ENCODE measurements around the gene PLXNA2. TPM values are rescaled to one million over a fixed set of nuclear protein-coding genes. Genes with fewer than 3 reads are reported as not detected.

The PLXNA2 gene
- total RNA-seq, 1 donor from 2014 or later: 9.0 TPM

DNA sequence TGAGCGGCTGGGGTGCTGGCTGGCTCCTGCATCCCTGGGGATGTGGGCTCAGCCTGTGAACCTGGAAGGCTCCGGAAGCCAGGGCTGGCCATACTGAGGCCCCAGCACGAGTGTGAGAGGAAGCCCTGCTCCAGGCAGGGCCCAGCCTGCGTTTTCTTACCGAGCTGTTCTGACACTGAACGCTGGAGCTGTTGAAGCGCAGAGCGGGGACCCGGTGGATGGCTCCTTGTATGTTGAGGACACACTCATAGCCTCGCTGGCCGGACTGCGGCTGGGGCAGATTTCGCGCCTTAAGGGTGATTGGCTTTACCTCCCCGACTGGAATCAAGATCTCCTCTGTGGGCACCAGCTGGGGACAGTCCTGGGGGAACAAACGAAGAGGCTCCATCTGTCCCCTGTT, 160.0 kb downstream of the PLXNA2 start:
- FAIRE-seq (no peak), DNase-seq (ENCODE audit: low read depth) (no peak)
- TF ChIP-seq, protein P1, sequence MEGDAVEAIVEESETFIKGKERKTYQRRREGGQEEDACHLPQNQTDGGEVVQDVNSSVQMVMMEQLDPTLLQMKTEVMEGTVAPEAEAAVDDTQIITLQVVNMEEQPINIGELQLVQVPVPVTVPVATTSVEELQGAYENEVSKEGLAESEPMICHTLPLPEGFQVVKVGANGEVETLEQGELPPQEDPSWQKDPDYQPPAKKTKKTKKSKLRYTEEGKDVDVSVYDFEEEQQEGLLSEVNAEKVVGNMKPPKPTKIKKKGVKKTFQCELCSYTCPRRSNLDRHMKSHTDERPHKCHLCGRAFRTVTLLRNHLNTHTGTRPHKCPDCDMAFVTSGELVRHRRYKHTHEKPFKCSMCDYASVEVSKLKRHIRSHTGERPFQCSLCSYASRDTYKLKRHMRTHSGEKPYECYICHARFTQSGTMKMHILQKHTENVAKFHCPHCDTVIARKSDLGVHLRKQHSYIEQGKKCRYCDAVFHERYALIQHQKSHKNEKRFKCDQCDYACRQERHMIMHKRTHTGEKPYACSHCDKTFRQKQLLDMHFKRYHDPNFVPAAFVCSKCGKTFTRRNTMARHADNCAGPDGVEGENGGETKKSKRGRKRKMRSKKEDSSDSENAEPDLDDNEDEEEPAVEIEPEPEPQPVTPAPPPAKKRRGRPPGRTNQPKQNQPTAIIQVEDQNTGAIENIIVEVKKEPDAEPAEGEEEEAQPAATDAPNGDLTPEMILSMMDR (IDR thresholded peaks at IDR 0.05; ENCODE audit: insufficient read depth, low read length, severe bottlenecking): no peak
- peaks cover 22% of the 10 kb centered on the region for H3K36me3 ChIP-seq (ENCODE audit: control insufficient read depth, insufficient read depth, low read length)
- no peak overlapping the region for H3K4me3 ChIP-seq (ENCODE audit: low read depth, low read length)
- no peaks in the 10 kb centered on the region for H3K27me3 ChIP-seq (ENCODE audit: control insufficient read depth, insufficient read depth, low read length)

DNA sequence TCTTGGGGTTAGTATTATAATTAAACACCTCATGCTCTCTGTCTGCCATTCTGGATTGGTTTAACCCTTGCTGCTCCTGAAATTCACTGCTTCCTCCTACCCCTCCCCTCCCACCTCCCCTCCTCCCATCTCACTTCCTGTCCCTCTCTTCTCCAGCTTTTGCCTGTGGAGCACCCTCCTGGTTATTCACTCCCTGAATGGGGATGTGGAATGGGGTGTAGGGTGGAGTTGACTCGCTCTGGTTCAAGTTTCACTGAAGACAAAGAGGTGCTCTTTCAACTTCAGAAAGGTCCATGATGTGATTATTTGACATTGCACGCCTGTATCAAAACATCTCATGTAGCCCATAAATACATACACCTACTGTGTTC, 160.5 kb downstream of the PLXNA2 start:
- Histone ChIP-seq H3K4me3 (ENCODE audit: low read depth, low read length) (no peak overlapping the region), H3K27me3 (ENCODE audit: control insufficient read depth, insufficient read depth, low read length) (no peaks in the 10 kb centered on the region), H3K36me3 (ENCODE audit: control insufficient read depth, insufficient read depth, low read length) (peaks cover 26% of the 10 kb centered on the region)
- no peak for DNase-seq (ENCODE audit: low read depth)
- no peak for FAIRE-seq
- TF ChIP-seq, protein P1 (IDR thresholded peaks at IDR 0.05; ENCODE audit: insufficient read depth, low read length, severe bottlenecking): no peak

DNA sequence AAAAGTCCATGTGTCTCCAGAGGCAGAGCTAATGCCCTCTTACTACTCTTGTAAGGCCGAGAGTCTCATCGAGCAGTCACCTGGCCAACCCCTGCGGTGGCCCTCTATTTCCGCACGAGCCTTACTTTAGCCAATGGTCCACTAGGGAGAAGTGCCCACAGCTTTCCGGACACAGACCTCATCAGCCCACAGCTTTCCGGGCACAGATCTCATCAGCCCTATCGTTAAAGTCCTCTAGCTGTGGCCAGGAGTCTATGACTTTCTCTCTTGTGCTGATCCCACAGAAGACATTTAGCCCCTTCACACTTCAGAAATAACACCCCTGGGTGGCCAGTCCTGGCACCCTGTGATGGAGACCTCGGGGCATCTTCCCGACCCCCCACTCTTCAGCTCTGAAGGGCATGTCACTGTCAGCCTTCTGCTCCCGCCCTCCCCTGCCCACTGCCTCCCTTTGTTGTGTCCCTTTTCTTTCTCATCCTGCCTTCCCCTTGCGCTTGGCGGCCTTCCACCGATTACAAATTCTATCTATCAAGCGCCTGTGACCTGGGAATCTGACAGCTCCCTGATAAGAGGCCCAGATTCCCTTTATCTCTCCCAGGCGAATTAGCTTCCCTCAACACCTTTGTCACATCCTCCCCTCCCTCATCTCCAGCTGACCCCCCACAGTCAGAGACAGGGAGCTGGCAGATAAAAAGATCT, 161.0 kb downstream of the PLXNA2 start:
- DNase-seq (ENCODE audit: low read depth) (no peak), FAIRE-seq (no peak)
- peaks cover 28% of the 10 kb centered on the region for H3K36me3 ChIP-seq (ENCODE audit: control insufficient read depth, insufficient read depth, low read length)
- no peaks in the 10 kb centered on the region for H3K27me3 ChIP-seq (ENCODE audit: control insufficient read depth, insufficient read depth, low read length)
- TF ChIP-seq, protein P1 (IDR thresholded peaks at IDR 0.05; ENCODE audit: insufficient read depth, low read length, severe bottlenecking): no peak
- no peak overlapping the region for H3K4me3 ChIP-seq (ENCODE audit: low read depth, low read length)

DNA sequence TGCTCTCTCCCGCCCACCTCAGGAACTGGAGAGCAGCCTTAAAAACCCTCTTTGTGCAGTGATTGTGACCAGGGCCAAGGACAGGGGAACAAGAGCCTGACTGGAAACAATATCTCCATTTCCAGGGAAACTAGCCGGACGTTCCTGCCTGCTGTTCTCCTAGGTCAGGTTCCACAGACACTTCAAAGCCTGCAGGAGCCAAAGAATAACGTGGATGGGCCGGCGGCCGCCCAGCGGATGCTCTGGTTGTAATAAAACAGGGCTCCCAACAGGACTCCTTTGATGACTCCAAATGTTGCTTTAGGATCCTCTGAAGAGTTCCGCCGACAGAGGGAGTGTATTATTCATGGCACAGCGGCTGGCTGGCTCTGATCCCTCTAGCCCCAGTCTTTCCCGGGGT, 162.2 kb downstream of the PLXNA2 start:
- Histone ChIP-seq H3K36me3 (ENCODE audit: control insufficient read depth, insufficient read depth, low read length) (peaks cover 29% of the 10 kb centered on the region), H3K4me3 (ENCODE audit: low read depth, low read length) (no peak overlapping the region), H3K27me3 (ENCODE audit: control insufficient read depth, insufficient read depth, low read length) (no peaks in the 10 kb centered on the region)
- FAIRE-seq (no peak), DNase-seq (ENCODE audit: low read depth) (no peak)
- TF ChIP-seq, protein P1 (IDR thresholded peaks at IDR 0.05; ENCODE audit: insufficient read depth, low read length, severe bottlenecking): no peak

DNA sequence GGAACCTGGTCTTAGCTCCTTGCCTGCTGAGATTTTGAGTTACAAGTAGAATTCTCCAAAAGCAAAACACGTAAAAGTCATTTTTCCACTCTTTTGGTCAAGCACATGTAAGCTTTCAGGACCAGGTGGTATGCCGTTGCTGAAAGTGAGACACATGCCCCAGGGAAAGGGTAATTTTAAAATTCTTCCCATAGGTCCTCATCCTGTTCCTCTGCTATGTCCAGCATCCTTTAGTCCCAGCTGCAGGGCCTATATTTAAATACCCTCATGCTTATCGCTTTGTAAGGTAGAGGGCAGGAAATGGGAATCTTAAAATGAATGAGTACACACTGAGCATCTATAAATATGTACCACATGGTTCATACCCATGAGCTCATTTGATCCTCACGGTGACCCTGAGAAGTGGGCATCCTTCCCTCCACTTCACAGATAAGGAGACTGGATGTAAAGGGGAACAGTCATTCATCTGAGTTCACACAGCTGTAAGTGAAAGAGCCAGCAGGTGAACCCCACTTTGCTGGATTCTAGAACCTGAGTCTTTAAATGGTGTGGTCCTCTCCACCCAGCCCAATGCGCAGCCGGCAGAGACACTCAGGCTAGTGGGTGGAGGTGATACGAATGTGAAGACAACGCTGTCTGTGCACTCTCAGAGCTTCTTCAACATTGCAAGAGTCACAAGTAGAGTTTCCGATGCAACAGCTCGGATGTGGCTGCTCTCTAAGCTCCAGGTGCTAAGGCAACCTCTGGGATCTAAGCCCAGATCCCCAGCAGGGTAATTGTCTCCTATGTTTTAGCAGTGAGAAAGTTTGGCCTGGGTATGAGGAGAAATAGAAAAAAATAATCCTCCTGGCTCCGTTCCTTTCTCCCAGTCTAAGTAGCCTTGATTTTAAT, 163.5 kb downstream of the PLXNA2 start:
- H3K36me3 ChIP-seq (ENCODE audit: control insufficient read depth, insufficient read depth, low read length): peaks cover 29% of the 10 kb centered on the region
- H3K4me3 ChIP-seq (ENCODE audit: low read depth, low read length): no peak overlapping the region
- TF ChIP-seq, protein P1 (IDR thresholded peaks at IDR 0.05; ENCODE audit: insufficient read depth, low read length, severe bottlenecking): no peak
- FAIRE-seq (peak; percentile 7), DNase-seq (ENCODE audit: low read depth) (no peak)
- no peaks in the 10 kb centered on the region for H3K27me3 ChIP-seq (ENCODE audit: control insufficient read depth, insufficient read depth, low read length)

Measured in bronchial epithelial cell (primary cell).